Gastroesophageal sphincter (tissue), 3 donors: ENCODE data around the gene KCNS1.

Experiments
- CTCF ChIP-seq, 4 experiments: fragments of 200-600 bp in 2 of 4; fragments of 450-650 bp in 2 of 4; sonication (generic) in 1 of 4; IDR thresholded peaks; one replicate each; pipeline ENCODE4 v1.5.1; 2017 to 2019; ENCODE audit warnings: antibody characterized with exemption in 4 of 4, mild to moderate bottlenecking in 2 of 4, moderate library complexity in 2 of 4
- EP300 ChIP-seq: sonication (generic); formaldehyde crosslinking; IDR thresholded peaks from one replicate; pipeline ENCODE4 v1.6.1; 2017; ENCODE audit warnings: antibody characterized with exemption, mild to moderate bottlenecking
- POLR2A ChIP-seq, 2 donors: fragments of 450-650 bp; IDR thresholded peaks; one replicate each; pipeline ENCODE4 v1.6.1; 2017; ENCODE audit warnings: antibody characterized with exemption in 2 of 2, mild to moderate bottlenecking in 2 of 2, moderate library complexity in 1 of 2
- POLR2AphosphoS5 ChIP-seq: sonication (generic); formaldehyde crosslinking; IDR thresholded peaks from one replicate; pipeline ENCODE4 v1.6.1; 2017; ENCODE audit warnings: antibody characterized with exemption

GRCh38 chr20:45051204-45052060, 49.5 kb downstream of the KCNS1 start:
- no peak for TF ChIP-seq POLR2A (IDR thresholded peaks at IDR 0.05)
- no peak for TF ChIP-seq POLR2AphosphoS5
- TF ChIP-seq CTCF (IDR thresholded peaks at IDR 0.05) = no peak
- no peak for TF ChIP-seq EP300
